A673 (cell line): ENCODE results near the gene SH2D6.

Experiments used
- CTCF ChIP-seq: fragments of 300-800, 200-600 bp; sonication (generic); conservative IDR thresholded peaks from 2 replicates; pipeline ENCODE4 v1.5.1; 2017; ENCODE audit warnings: low read depth, mild to moderate bottlenecking, antibody characterized with exemption, low read length, moderate library complexity, mixed read lengths
- EZH2 ChIP-seq: fragments of 200-600 bp; sonication (generic); IDR thresholded peaks from 2 replicates; pipeline ENCODE4 v1.6.1; 2017; ENCODE audit warnings: borderline replicate concordance, low read depth, mild to moderate bottlenecking, mixed read lengths, antibody characterized with exemption, low read length; ENCODE audit not compliant: poor library complexity, severe bottlenecking

GRCh38 chr2:85368921-85369320 lies 49.6 kb upstream of the SH2D6 start:
- TF ChIP-seq CTCF (no peak), EZH2 (no peak)
